Embryonic facial prominence (tissue), 1 donor: ENCODE results near the gene DCXR.

Experiments
- DNase-seq: peaks from one replicate; pipeline ENCODE4 v3.0.0-alpha.2; 2016; ENCODE audit errors: extremely low spot score

DCXR gene

GRCh38 chr17:82012261-82012639, 25.2 kb downstream of the DCXR start:
- no peak for DNase-seq

- no peak for DNase-seq
Measured at GRCh38 chr17:82011617-82012187, 25.8 kb downstream of the DCXR start.

DNA sequence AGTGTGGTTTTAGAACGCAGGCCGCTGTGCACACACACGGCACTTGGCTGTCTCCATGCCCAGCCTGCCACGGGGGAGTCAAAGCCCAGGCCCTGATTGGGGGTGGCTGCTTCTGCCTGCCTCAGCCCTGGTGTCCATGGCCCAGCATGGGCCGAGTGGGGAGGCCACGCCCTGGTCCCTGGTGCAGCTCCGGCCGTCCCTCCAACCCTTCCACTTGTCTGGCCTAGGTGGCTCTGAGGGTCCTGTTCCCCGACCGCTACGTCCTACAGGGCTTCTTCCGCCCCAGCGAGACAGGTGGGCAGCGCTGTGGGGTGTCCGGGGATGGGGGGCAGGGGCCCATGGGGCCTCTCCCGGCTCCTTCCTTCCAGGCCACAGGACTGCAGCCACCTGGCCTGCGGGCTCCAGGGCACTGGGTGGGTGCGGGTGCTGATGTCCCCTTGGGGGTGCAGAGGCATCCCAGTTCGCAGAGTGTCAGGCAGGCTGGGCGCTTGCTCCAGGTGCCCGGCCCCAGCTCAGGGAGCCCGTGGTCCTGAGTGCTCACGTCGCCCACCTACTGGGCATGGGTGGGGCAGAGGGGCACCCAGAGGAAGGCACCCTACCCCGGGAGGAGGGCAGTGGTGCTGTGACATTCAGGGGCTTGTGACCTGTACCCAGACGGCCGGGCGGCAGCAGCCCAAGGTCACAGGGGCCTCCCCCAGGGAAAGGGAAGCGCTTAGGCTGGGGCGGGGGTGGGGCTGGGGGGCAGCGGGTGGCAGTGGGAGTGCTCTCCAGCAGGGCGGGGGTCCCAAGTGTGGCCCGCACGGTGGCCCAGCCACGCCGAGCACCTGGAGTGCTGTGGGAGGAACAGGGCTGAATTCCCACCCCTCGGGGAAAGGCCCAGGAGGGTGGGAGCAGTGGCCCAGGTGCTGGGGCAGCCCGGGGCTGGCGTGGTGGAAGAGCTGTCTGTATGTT, 26.6 kb downstream of the DCXR start:
- no peak for DNase-seq

DNA sequence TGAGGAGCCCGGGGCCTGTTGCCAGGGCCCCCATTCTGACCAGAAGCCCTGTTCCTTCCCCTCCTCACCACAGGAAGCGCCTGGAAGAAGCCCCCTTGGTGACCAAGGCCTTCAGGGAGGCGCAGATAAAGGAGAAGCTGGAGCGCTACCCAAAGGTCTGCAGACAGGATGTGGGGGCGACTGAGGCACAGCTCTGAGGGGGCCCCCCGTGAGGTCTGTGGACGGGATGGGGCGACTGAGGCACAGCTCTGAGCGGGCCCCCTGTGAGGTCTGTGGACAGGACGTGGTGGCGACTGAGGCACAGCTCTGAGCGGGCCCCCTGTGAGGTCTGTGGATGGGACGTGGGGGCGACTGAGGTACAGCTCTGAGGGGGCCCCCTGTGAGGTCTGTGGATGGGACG, 28.1 kb downstream of the DCXR start:
- no peak for DNase-seq

GRCh38 chr17:82008941-82009405, 28.5 kb downstream of the DCXR start:
- no peak for DNase-seq

DNA sequence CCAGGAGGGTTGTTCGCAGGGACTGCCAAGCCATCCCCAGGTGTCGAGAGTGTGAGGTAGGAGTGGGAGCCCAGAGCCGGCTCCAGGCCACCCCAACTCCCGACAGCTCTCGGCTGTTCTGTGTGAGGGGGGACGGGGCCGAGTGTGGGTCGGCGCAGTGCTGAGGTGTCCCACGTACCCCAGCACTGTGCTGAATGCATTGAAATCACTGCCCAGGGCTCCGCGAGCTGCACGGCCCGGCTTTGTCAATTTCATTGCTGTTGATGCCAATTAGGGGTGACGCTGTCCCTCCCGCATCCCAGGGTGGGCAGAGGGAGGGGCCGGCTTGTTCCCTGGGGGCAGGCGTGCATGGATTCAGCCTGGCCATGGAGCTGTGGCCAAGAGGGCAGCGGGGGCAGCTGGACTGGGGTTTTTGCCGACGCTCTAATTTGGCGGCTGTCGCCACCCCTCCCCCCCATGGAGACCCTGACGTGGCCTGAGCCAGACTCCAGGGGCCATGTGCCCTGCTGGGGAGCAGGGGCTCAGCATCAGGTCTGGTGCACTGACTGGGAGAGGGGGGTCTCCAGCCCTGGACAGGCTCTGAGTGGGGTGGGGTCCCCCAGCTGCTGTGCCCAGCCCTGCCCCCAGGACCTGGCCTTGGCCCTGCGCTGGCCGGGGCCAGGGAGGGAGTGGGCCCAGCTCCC, 29.1 kb downstream of the DCXR start:
- no peak for DNase-seq

DNA sequence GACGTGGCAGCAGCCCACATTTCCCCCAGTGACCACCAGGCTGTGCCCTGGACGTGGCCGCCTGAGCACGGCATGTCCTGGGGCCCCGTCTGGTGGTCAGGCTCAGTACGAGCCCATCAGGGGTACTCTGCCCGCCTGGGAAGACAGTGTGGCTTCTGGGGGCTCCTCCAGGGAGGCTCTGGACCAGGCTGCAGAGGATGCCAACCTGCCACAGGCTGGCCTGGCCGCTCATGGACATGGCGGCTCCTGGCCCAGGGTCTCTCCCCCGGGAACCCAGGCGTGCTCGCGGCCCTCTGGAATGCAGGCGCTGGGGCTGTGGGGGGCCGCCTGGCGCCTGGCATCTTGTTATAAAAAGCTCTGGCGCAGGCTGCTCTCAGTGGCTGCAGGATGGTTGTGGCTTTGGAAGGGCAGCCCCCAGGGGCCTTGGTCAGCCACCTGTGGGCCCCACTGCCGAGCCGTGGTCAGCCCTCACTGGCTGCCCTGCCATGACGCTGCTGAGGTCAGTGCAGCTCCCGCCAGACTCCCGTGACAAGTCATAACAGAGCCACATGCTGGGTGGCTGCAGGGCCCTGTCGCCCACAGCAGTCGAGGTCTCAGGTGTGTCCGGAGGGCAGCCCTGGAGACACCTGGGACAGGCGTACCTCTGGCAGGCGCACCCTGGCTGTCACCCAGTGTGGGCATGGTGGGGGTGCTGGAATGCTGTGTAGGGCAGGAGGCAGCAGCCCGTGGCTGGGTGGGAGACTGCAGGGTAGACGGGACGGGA, 29.8 kb downstream of the DCXR start:
- DNase-seq, result no peak

GRCh38 chr17:82007228-82007494, 30.3 kb downstream of the DCXR start:
- no peak for DNase-seq

DNA sequence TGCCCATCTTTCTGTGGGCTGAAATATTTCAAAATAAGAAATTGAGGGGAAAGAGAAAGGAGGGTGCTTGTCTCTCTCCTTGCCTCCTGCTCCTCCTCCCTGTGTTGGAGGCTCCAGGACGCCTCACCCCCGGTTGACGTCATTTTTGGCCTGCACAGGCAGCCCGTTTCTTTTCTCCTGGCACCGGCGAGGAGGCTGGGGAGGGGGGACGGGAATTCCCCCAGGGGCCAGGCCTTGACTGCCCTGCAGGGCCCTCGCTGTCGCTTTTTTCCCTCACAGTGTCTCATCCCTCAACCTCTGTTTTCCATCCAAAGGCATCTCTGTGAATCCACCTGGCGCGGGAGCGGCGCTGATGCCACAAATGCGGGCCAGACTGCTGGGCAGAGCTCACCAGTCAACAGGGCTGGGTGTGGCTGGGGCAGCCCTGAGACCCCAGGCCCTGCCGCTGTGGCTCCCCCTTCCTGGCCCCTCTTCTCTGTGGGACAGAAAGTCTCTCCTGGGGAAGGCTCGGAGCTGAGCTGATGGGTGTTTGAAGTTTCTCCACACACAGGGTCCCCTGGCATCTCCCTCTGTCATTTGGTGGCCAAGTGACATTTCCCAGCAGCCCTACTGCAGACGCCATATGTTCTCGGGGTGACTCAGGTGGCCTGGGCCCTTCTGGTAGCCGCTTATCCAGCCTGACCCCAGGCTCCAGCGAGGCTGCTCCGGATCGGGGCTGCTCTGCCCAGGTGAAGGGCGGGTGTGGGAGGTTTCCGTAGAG, 30.8 kb downstream of the DCXR start:
- no peak for DNase-seq

DNA sequence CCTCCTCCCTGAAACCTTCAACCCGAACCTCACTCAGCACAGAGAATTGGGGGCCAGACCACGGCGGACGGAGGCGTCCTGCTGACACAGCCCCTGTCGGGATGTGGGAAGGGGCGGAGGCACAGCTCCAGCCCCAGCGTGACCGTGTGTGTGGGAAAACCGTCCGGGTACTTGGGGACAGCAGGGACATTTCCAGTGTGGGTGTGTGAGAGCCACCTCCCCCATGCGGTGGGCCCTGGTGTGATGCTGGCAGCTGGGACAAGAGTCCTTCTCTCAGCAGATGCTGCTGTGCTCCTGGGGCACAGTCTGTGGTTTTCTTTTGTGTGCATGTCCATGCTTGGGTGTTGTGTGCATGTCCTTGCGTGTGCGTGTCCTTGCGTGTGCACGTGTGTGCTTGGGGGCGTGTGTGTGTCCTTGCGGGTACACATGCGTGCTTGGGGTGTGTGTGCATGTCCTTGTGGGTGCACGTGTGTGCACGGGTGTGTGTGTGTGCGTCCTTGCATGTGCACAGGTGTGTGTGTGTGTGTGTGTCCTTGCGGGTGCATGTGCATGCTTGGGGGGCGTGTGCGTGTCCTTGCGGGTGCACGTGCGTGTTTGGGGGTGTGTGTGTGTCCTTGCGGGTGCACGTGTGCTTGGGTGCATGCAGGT, 31.7 kb downstream of the DCXR start:
- DNase-seq, result no peak

DNA sequence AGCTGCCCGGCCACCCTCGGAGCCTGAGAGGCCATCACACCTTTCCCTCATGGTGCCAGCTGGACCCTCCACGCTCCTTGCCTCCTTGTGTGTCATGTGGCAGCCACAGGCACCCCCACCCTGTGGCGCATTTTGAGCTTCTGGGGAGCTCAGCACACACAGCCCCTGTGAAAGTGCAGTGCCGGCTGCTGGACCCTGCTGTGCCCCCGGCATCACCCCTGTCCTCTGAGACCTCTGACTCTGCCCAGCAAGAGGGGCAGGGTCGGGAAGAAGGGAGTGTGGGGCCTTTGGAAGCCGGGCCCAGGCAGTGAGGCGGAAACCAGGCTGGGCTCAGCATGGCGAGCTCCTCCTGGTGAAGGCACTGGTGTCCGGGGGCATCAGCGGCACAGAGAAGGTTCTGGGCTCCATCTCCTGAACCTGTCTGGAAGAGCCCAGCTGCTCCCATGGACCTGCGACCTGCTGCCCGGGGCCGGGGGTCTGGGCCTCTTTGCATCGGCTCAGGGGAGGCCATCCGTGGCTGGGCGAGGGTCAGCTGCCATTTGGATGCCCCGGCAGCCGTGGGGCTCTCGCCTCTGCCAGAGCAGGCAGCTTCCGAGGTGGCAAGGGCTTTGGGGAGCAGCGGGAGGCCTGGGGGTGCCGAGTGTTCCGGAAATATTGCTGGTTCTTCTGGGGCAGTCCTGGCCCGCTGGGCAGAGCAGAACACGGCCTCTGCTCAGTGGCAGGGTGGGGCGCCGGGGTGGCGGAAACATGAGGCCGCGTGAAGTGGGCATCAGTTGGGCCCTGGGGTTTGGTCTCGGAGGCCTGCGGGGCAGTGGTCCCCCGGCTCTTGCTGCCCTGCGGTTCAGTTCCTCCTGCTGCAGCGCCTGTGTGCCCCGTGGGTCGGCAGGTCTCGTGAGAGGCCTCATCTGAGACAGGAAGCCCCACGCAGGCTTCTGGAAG, 32.7 kb downstream of the DCXR start:
- no peak for DNase-seq

DNA sequence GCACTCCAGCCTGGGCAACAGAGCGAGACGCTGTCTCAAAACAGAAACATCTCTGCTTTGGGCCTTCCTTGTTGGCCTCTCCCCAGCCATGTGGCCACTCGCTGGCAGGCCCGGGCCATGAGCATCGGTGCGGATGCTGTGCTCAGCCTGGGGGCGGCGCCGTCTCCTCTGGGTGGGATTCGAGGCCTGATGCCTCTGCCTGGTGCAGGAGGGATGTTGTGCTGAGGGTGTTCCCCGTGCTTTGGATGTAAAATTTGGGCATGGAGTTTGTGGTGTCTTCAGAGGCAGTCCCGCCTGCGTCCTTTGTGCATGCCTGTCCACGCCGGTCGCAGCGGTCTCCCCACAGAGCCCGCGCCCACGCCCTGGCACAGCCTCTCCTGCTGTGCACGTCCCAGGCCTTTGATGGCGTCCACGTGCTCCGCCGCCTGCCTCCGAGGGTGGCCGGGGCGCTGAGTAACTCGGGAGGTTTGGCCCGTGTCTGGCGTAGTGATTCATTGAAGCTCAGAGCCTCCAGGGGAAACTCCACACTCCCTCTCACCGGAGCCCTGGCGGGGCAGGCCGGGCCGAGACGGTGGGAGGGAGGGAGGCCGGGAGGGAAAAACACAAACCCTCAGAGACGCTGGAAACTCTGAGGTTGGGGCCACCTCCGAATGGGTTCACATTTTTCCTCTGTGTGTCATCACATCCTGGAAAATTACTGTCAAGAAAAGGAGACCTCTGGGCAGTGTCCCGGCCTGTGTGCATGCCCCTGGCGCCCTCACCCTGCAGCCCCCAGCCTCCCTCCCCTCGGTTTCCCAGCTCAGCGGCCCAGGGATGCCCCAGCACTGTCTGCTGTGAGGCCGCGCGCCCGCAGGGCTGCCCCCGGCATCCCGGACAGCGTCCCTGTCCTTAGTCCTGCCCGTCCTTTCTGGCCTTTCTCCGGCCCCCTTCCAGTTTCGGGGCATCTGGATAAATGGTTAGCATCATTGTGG, 33.8 kb downstream of the DCXR start:
- DNase-seq, result no peak

GRCh38 chr17:82001571-82002056, 35.9 kb downstream of the DCXR start:
- DNase-seq, result no peak

DNA sequence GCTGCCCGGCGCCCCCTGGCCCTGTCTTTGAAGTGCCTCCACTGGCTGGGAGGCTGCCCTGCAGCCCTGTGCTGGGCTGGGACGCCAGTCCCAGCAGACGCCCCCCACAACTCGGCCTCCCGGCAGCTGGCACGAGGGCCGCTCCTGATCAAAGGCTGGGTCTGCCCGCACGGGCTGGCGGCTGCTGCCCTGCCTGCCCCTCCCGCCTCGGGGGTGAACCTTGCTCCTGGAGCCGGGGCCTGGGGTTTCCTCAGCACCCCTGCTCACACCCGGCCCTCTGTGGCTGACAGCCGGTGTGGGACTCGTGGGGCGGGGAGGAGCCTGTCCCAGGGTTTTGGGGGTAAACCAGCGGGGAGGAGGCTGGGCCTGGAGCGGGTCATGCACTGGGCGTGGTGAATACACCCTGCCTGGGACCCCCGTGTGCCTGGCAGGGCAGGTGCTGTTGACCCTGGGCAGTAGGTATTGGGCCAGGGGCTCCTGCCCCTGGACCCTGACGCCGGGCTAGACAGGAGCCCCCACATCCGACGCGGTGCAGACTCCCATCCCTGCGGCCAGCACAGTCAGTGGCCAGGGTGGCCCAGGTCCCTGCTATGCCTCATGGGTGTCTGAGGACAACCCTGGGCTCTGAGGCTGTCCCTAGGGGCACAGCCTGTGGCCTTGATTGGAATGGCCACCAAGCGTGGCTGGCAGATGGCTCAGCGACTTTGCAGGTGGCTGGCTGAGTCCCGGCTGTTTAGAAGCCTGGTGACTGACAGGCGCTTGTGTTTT, 36.5 kb downstream of the DCXR start:
- no peak for DNase-seq

DNA sequence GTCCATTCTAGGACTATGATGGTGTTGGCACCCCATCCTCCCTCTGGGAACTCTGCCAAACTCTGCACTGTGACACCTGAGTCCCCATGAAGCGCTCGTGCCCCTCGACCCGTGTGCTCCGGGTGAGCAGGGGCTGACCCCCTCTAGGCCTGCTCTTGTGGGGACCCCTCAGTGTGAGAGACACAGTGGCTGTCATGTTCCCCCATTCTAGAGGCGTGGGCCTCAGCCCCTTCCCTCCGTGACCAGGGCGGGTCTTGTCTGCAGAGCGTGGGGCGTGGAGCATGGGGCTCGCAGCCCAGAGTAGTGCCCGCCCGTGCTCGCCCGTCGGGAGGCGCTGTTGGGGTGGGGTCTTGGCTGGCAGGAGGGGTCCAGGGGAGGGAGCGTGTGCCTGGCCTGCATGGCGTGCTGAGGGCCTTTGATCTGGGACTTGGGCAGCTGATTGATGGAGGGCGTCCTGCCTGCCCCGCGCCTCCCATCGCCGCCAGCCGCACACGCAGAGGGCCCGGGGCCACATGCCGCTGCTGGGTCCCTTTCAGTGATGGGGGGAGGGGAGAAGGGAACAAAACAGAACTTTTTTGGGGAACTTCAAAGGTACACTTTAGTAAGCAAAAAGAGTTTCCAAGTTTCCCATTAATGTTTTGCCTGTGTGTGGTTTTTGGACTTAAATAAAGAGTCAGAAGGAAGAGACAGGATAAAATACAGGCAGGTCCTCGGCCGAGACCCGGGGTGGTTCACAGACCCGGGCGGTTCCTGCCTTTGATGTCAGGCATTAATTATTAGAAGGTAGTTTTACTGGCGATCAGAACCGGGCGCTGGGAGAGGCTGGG, 37.3 kb downstream of the DCXR start:
- DNase-seq, result no peak

GRCh38 chr17:81999587-81999975, 37.9 kb downstream of the DCXR start:
- DNase-seq, result no peak
